NOMO-1 treated with dmso at 0.1 percent for 144 hours (cell line): ENCODE data around the gene KAZN.

Experiments used
- DNase-seq: peaks from one replicate; lab custom pipeline; 2025; ENCODE audit not compliant: unreplicated experiment; lab: John Stamatoyannopoulos, UW

KAZN gene

GRCh38 chr1:14897997-14898645 is 299.6 kb downstream of the KAZN start:
- DNase-seq: no peak

- no peak for DNase-seq
Measured at GRCh38 chr1:14899686-14900085, 301.2 kb downstream of the KAZN start.

- DNase-seq: no peak
Measured at GRCh38 chr1:14901371-14901954, 303.0 kb downstream of the KAZN start.

- no peak for DNase-seq
Measured at GRCh38 chr1:14903922-14904321, 305.4 kb downstream of the KAZN start.

- DNase-seq: no peak
Measured at GRCh38 chr1:14906665-14907064, 308.2 kb downstream of the KAZN start.

- no peak for DNase-seq
Measured at GRCh38 chr1:14907416-14907815, 308.9 kb downstream of the KAZN start.

- no peak for DNase-seq
Measured at GRCh38 chr1:14909273-14909672, 310.8 kb downstream of the KAZN start.

- DNase-seq: no peak
Measured at GRCh38 chr1:14909920-14910460, 311.5 kb downstream of the KAZN start.

GRCh38 chr1:14910984-14911721 is 312.7 kb downstream of the KAZN start:
- no peak for DNase-seq

GRCh38 chr1:14912839-14913481 is 314.5 kb downstream of the KAZN start:
- DNase-seq: no peak

- DNase-seq: no peak
Measured at GRCh38 chr1:14913482-14914177, 315.1 kb downstream of the KAZN start.

- no peak for DNase-seq
Measured at GRCh38 chr1:14914351-14914988, 316.0 kb downstream of the KAZN start.

- peak; percentile 0 for DNase-seq
Measured at GRCh38 chr1:14915356-14916054, 317.0 kb downstream of the KAZN start.

GRCh38 chr1:14919289-14919688 is 320.8 kb downstream of the KAZN start:
- no peak for DNase-seq

GRCh38 chr1:14919751-14920150 is 321.3 kb downstream of the KAZN start:
- no peak for DNase-seq

- DNase-seq: no peak
Measured at GRCh38 chr1:14921057-14921456, 322.6 kb downstream of the KAZN start.

GRCh38 chr1:14922942-14923726 is 324.6 kb downstream of the KAZN start:
- no peak for DNase-seq

GRCh38 chr1:14923727-14924452 is 325.4 kb downstream of the KAZN start:
- peak; percentile 4 for DNase-seq
